ENCODE data around the gene GVQW3. TPM values are rescaled to one million over a fixed set of nuclear protein-coding genes. Genes with fewer than 3 reads are reported as not detected.

Gene GVQW3
- polyA plus RNA-seq, 1 donor (not counting 4 experiments of a cell fraction or from before 2014, with no cell fraction given), result 0.80 TPM

DNA sequence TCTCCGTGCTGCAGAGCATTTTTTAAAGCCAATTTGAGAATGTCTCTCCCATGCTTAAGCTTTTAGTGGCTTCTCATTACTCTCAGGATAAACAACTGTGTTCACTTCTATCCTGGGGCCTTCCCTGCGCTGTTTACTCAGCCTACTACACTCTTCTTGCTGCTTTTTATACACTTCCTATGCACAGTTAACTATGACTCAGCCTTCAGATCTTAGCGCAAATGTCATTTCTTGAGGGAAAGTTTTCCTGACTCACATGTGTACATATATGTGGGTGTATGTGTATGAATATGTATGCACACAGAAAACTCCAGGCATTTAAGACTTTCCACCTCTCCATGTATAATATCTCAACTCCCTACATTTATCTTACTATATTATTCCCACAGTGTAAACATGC is 10.0 kb upstream of the GVQW3 start:
- no peak overlapping the region for H3K4me3 ChIP-seq (ENCODE audit: control insufficient read depth in 2 of 3, extremely low read depth in 1 of 3, insufficient read depth in 2 of 3, low read depth in 1 of 3, low read length in 3 of 3)
- TF ChIP-seq EZH2 (IDR thresholded peaks at IDR 0.05; ENCODE audit: low read length) (no peak), CTCF (optimal IDR thresholded peaks at IDR 0.05 in 1 of 3, IDR thresholded peaks at IDR 0.05 in 1 of 3, conservative IDR thresholded peaks at IDR 0.05 in 1 of 3; ENCODE audit: extremely low read depth in 1 of 3, insufficient read depth in 2 of 3, low read length in 3 of 3) (no peak)
- peaks cover 88% of the 10 kb centered on the region for H3K79me2 ChIP-seq (ENCODE audit: control insufficient read depth, insufficient read depth, low read length)
- H3K4me1 ChIP-seq (ENCODE audit: control insufficient read depth, extremely low read depth, insufficient read depth, low read length), result peaks cover 9% of the 10 kb centered on the region
- H3K9ac ChIP-seq (ENCODE audit: control insufficient read depth, extremely low read depth, insufficient read depth, low read length), result no peak overlapping the region
- H3K9me3 ChIP-seq (ENCODE audit: control insufficient read depth, low read depth, low read length), result no peaks in the 10 kb centered on the region
- H3K9me1 ChIP-seq (ENCODE audit: control insufficient read depth, extremely low read depth, insufficient read depth, low read length), result no peaks in the 10 kb centered on the region
- H3K27me3 ChIP-seq (ENCODE audit: control insufficient read depth, extremely low read depth, insufficient read depth, low read length), result no peaks in the 10 kb centered on the region
- H3K4me2 ChIP-seq (ENCODE audit: control insufficient read depth, extremely low read depth, insufficient read depth, low read depth, low read length), result peak overlapping the region; percentile 23
- no peaks in the 10 kb centered on the region for H3K36me3 ChIP-seq (ENCODE audit: control insufficient read depth in 2 of 2, extremely low read depth in 1 of 2, insufficient read depth in 2 of 2, low read length in 2 of 2)
- no peak overlapping the region for H2AFZ ChIP-seq (ENCODE audit: control insufficient read depth, low read length)
- DNase-seq (ENCODE audit: low read depth, low spot score), result no peak
- H4K20me1 ChIP-seq (ENCODE audit: control insufficient read depth, extremely low read depth, insufficient read depth, low read length), result peaks cover 6% of the 10 kb centered on the region
- no peak for FAIRE-seq
- peak overlapping the region; percentile 19 for H3K27ac ChIP-seq (ENCODE audit: control insufficient read depth, insufficient read depth, low read length)
- dilution Hi-C loops (cut with MboI; ENCODE audit: extremely low pct_ligation_motif_present, low sequenced_read_pairs), result no loop called here

DNA sequence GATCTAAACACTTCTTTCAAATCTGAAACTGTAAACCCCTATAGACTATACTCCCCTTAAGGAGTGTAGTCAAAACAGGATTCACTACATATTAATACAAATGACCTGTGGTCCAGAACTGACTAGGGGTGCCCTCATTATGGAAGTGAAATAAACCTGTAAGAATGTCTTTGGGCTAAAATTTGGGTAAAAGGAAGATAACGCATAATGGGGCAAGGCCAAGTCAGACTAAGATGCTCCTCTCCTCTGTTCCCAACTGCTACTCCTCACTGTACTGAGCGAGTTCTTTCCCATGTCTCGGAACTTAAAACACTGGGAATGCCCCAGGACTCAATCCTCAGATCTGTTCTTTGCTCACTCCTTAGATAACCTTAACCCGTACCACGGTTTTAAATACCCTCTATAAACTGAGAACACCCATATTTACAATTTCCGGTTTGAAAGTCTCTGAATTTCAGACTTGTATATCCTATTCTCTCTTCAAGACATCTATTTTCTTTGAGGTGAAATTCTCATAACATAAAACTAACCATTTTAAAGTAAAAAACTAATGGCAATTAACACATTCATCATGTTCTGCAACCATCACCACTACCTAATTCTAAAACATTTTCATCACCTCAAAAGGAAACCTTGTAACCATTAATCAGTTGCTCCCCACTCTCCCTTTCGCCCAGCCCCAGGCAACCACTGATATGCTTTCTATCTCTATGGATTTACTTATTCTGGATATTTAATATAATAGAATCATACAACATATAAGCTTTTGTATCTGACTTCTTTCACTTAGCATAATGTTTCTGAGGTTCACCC is 4.2 kb upstream of the GVQW3 start:
- Histone ChIP-seq H4K20me1 (ENCODE audit: control insufficient read depth, extremely low read depth, insufficient read depth, low read length) (peaks cover 3% of the 10 kb centered on the region), H3K4me1 (ENCODE audit: control insufficient read depth, extremely low read depth, insufficient read depth, low read length) (peaks cover 9% of the 10 kb centered on the region), H3K9me3 (ENCODE audit: control insufficient read depth, low read depth, low read length) (no peaks in the 10 kb centered on the region), H3K79me2 (ENCODE audit: control insufficient read depth, insufficient read depth, low read length) (peaks cover 82% of the 10 kb centered on the region), H3K4me3 (ENCODE audit: control insufficient read depth in 2 of 3, extremely low read depth in 1 of 3, insufficient read depth in 2 of 3, low read depth in 1 of 3, low read length in 3 of 3) (no peak overlapping the region), H3K36me3 (ENCODE audit: control insufficient read depth in 2 of 2, extremely low read depth in 1 of 2, insufficient read depth in 2 of 2, low read length in 2 of 2) (no peaks in the 10 kb centered on the region), H3K27me3 (ENCODE audit: control insufficient read depth, extremely low read depth, insufficient read depth, low read length) (no peaks in the 10 kb centered on the region), H3K4me2 (ENCODE audit: control insufficient read depth, extremely low read depth, insufficient read depth, low read depth, low read length) (no peak overlapping the region), H2AFZ (ENCODE audit: control insufficient read depth, low read length) (no peak overlapping the region), H3K9me1 (ENCODE audit: control insufficient read depth, extremely low read depth, insufficient read depth, low read length) (no peaks in the 10 kb centered on the region), H3K27ac (ENCODE audit: control insufficient read depth, insufficient read depth, low read length) (no peak overlapping the region), H3K9ac (ENCODE audit: control insufficient read depth, extremely low read depth, insufficient read depth, low read length) (no peak overlapping the region)
- FAIRE-seq, result no peak
- no peak for DNase-seq (ENCODE audit: low read depth, low spot score)
- no peak for TF ChIP-seq CTCF (optimal IDR thresholded peaks at IDR 0.05 in 1 of 3, IDR thresholded peaks at IDR 0.05 in 1 of 3, conservative IDR thresholded peaks at IDR 0.05 in 1 of 3; ENCODE audit: extremely low read depth in 1 of 3, insufficient read depth in 2 of 3, low read length in 3 of 3)
- dilution Hi-C loops (cut with MboI; ENCODE audit: extremely low pct_ligation_motif_present, low sequenced_read_pairs), result no loop called here
